RCC 7860 (cell line): ENCODE measurements around the gene SUPT20HL2.
A peak's percentile ranks its signal among the peaks of the same experiment; 100 is the strongest.
"Not testable (repeated sequence)": the region's sequence is repeated elsewhere in the genome, so short reads cannot be mapped to it uniquely, and the experiment has no call there.

Experiments
- DNase-seq: peaks from one replicate; pipeline ENCODE4 v3.0.0-alpha.2; 2015; ENCODE audit warnings: low spot score
- FAIRE-seq: peaks from 2 replicates; lab custom pipeline; 2012; peaks lifted over from hg19 to GRCh38; lab: Jason Lieb, UNC

Gene SUPT20HL2

DNA sequence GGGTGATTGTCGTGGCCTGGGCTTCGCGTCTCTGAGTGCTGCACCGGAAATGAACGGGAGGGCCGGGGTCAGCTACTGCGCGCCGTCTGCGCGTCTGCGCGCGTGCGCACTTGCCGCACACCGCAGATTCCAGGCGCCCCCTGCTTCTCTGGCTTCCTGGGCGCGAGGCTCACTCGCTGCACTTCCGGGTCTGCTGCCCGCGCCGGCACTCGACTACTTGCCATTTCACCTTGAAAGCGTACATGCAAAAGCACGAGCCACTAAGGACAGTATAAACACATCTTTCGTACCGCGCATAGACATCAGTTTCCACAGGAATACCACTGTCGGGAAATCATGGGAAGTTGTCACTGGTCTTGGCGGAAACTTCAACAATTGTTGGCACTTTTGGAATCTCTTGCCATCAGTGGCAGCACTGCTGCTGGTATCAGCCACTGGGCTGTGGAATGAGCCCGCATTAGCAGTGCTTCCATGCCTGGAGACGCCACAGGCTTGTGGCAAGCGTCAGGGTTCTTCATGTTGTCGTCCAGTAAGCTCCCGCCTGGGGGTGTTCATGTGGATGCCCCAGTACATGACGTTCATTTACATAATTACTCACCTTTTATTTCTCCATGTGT, at the start of gene SUPT20HL2:
SUPT20HL2 (minus strand) TSS at position 51 of the 617 bp plus-strand sequence. CDS start 754 bp downstream, outside the sequence.
- FAIRE-seq, result no peak
- DNase-seq, result no peak

DNA sequence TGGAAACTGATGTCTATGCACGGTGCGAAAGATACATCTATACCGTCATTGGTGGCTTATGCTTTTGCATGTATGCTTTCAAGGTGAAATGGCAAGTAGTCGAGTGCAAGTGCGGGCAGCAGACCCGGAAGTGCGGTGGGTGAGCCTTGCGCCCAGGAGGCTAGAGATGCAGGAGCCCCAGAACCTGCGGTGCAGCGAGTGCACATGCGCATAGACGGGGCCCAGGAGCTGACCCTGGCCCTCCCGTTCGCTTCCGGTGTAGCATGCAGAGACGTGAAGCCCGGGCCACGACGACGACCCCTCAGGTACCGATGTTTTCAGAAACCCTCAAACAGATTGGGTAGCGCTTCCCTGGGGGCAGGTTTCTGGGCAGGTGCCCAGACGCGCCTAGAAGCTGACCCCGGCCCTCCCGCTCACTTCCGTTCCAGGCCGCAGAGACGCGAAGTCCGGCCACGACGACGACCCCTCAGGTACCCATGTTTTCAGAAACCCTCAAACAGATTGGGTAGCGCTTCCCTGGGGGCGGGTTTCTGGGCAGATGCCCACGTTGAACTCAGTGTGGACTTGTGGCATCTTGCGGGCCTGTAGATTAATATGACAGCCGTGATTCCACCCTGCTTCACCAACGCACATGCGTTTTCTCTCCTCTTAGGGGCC, 48.3 kb upstream of the SUPT20HL2 start:
- not testable (repeated sequence) for FAIRE-seq, DNase-seq

- DNase-seq, result no peak
- no peak for FAIRE-seq
Measured at GRCh38 chrX:24360272-24360671, 46.4 kb upstream of the SUPT20HL2 start, which contains the start of gene SUPT20HL1. SUPT20HL1 (plus strand) TSS chrX:24360639; CDS start chrX:24362761, 2,122 bp downstream.

DNA sequence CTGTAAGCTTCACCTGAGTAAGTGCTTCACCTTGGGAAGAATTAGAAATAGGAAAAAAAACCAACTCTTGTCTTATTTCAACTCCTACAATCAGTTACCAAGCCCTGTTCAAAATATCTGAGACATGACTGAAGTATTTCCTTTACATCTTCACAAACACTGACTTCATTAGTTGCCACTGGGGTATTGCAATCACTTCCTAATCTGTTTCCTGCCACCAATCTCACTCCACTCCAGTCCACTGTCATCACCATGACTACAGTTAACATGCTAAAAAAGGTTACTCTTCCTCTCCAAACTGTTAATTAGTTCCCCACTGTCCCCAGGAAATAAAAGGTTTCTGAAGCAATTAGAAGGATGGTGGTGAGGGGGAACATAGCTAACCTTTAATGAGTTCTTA, 43.2 kb upstream of the SUPT20HL2 start:
- no peak for DNase-seq
- no peak for FAIRE-seq

GRCh38 chrX:24355095-24355494, 41.2 kb upstream of the SUPT20HL2 start:
- no peak for DNase-seq
- FAIRE-seq, result no peak

DNA sequence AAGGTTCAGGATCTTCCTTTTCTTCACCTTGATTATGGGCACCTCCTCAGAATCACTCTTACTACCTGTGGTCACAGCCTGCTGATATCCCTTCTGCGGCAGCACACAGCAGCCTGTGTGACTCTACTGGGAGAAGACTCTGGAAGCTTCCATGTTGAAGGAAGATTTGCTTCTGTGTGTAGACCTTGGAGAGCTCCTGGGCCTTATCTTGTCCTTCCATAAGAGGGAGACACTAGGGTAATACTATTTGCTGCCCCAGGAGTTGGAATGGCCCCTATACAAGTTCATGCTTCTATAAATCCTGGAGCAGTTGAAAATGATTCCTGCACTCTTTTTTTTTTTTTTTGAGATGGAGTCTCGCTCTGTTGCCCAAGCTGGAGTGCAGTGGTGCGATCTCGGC, 36.3 kb upstream of the SUPT20HL2 start:
- no peak for DNase-seq
- no peak for FAIRE-seq

GRCh38 chrX:24347881-24348280, 34.0 kb upstream of the SUPT20HL2 start:
- FAIRE-seq (no peak), DNase-seq (no peak)

- FAIRE-seq (no peak), DNase-seq (no peak)
Measured at GRCh38 chrX:24343719-24344118, 29.9 kb upstream of the SUPT20HL2 start.

- peak; percentile 10 for FAIRE-seq
Measured at GRCh38 chrX:24341795-24342194, 27.9 kb upstream of the SUPT20HL2 start.

GRCh38 chrX:24340501-24340900, 26.6 kb upstream of the SUPT20HL2 start:
- FAIRE-seq, result no peak

More at GRCh38 chrX:24341795-24342194, 27.9 kb upstream of the SUPT20HL2 start:
- DNase-seq, result peak; percentile 36

GRCh38 chrX:24339911-24340310, 26.0 kb upstream of the SUPT20HL2 start:
- no peak for FAIRE-seq
- no peak for DNase-seq

More at GRCh38 chrX:24340501-24340900, 26.6 kb upstream of the SUPT20HL2 start:
- no peak for DNase-seq

DNA sequence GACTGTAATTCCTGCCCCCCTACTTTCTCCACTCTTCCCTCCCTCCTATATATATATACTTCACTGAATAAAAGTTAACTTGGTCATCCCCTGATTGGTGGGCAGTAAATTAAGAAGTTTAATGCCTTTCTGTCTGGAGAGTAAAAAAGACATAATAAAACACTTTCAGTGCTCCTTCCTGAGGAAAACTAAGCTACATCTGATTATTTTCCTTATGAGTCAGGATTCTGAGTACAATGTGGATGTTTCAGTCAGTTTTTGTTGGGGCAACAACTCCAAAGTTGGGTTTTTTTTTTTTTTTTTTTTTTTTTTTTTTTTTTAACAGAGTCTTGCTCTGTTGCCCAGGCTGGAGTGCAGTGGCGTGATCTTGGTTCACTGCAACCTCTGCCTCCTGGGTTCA, 22.0 kb upstream of the SUPT20HL2 start:
- no peak for DNase-seq
- FAIRE-seq, result no peak

DNA sequence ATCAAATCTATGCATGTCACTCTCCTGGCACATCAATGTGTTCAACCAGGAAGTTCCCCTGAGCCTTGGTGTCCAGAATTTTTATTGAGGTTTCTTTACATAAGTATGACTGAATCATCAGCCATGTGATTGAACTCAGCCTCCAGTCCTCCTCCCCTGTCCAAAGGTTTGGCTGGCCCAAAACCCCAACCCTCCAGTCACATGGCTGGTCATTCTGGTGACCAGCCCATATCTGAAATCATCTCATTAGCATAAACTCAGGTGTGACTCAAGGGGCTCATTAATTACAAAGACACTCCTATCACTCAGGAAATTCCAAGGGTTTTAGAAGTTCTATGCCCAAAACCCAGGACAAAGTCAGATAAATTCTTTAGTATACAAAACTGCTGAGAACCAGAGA, 20.6 kb upstream of the SUPT20HL2 start:
- FAIRE-seq (no peak), DNase-seq (no peak)

DNA sequence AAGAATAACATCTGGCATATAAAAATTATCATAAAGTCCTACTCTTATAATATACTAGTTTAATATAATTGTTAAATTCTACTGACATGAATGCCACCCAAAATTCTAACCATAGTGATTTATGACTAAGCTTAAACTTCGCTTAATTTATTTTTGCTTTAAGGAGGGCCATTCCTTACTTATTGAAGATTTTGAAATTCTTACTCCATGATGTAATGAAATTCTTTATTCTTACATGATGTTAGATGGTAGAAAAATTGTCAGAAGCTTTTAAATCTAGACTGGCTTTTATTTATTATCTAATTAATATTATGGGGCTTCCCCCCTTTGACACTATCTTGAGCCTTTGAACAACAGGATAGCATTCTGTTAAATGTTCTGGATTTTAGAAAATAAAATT, 19.5 kb upstream of the SUPT20HL2 start:
- DNase-seq, result no peak
- FAIRE-seq, result no peak

- DNase-seq (no peak), FAIRE-seq (no peak)
Measured at GRCh38 chrX:24332878-24333277, 19.0 kb upstream of the SUPT20HL2 start.

GRCh38 chrX:24325231-24325630, 11.4 kb upstream of the SUPT20HL2 start:
- FAIRE-seq (no peak), DNase-seq (no peak)

DNA sequence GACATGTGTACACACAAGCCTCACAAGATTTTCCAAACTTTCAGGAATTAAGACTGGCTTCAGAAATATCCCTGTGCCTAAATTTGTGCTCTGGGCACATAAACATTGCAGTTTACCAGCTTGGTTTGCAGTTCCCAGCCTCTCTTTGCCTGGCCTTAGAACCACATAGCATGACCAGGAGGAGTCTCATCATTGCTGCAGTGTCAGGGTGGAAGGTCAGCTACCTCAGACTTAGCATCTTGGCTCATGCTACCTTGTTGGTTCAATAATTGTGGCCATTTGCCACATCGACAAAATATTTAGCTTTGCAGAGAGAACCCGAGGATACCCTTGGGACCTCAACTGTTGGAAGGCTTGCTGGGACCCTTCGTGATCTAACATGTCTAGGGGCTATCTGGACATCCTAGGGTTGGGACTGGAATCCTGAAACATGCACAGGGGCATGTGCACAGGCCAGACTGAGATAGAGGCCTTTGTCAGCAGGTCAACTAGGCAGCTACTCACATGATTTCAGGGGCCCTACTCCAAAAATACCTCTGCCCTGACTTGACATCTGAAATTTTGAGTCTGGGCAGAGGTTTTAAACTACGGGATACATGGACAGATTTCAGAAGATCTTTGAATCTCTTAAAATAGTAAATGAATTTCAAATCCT, 8.0 kb upstream of the SUPT20HL2 start:
- DNase-seq, result no peak
- FAIRE-seq, result no peak

GRCh38 chrX:24317567-24317966, 3.7 kb upstream of the SUPT20HL2 start:
- DNase-seq, result no peak
- no peak for FAIRE-seq

- FAIRE-seq, result no peak
- no peak for DNase-seq
Measured at GRCh38 chrX:24316111-24316510, 2.2 kb upstream of the SUPT20HL2 start.

GRCh38 chrX:24312249-24312607, 1.6 kb downstream of the SUPT20HL2 start:
- not testable (repeated sequence) for DNase-seq, FAIRE-seq

DNA sequence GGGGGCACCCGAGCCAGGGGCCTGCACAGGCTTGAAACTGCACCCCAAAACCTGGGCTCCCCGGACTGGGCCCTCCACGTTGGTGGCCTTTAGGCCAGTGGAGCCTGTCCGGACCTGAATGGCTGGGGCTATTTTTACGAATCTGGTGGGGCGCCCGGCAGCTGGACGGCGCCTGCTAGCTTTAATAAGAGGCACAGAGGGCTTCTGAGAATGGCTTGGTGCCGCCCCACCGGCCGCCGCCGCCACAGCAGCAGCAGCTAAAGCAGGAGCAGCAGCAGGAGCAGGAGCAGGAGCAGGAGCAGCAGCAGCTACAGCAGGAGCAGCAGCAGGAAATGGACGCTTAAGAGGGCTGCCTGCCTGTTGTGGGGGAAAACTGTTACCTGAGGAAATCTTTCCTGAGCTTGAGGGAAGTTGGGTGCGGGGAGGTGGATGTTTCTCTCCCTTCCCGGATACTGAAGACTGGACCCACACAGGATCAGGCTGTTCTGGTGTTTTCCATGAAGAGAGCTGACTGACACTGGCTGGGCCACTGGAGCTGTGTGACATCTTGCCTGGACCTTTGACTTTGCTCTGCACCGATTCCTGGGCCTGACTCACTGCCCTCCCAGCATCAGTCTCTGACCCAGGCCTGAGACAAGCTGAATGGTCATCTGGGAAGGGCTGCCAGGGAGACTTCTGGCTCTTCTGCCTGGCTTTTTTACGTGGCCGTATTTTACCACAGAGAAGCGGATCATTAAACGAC, 2.2 kb downstream of the SUPT20HL2 start:
- not testable (repeated sequence) for DNase-seq, FAIRE-seq
